ENCODE measurements around the gene AP4S1.

The AP4S1 gene

DNA sequence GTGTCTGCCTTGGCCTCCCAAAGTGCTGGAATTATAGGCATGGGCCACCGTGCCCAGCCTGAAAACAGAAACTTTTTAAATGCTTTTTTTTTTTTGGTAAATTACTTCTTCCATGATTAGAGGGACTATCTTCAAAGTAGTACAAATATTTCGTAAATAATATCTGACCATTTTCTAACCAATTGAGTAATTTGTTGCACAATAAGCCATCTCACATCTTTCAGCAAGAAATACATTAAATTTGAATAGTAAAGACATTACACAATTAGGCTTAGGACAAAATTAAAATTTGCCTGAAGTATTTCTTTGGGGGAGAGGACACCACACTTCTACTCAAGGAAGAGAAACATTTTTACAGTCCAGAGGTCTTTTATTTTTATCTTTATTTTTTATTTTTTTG, 85.4 kb downstream of the AP4S1 start:
- no peak overlapping the region for H3K27ac ChIP-seq (ENCODE audit: low read length)
- WGBS (ENCODE audit: insufficient coverage, insufficient read length) = no CpG with 5 or more reads among the region's 2 CpGs
- no peaks in the 10 kb centered on the region for H3K9me3 ChIP-seq (ENCODE audit: control insufficient read depth, insufficient read depth, low read length)
- no peak overlapping the region for H3K4me3 ChIP-seq (ENCODE audit: low read length)
- no peak for DNase-seq (ENCODE audit: low read depth, low spot score)
- no peaks in the 10 kb centered on the region for H3K27me3 ChIP-seq (ENCODE audit: control insufficient read depth, insufficient read depth, low read length)
- H3K4me1 ChIP-seq (ENCODE audit: control insufficient read depth, insufficient read depth, low read length) = no peaks in the 10 kb centered on the region
- peaks cover 7% of the 10 kb centered on the region; the same call in 1 of the 2 replicates for H3K36me3 ChIP-seq (ENCODE audit: control insufficient read depth, insufficient read depth, low read length)

DNA sequence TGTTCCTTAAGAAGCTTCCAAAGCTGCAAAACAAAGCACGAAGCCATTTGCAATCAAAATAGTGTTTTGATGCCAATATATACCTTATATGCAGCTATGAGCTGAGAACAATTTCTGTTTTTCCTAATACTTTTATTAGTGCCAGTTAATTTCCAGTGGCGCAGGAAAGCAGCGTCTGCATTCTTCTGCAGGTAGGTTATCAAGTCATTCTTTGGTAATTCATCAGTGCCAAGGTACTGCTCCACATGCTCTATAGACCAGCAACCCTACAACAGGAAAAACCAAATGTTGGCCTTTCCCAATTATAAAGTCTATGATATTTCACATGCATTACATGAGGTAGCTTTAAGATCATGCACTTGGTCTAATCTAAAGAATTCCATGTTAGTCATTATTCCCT, 88.3 kb downstream of the AP4S1 start:
- peaks cover 9% of the 10 kb centered on the region; the same call in 1 of the 2 replicates for H3K36me3 ChIP-seq (ENCODE audit: control insufficient read depth, insufficient read depth, low read length)
- H3K9me3 ChIP-seq (ENCODE audit: control insufficient read depth, insufficient read depth, low read length) = no peaks in the 10 kb centered on the region
- no peaks in the 10 kb centered on the region for H3K27me3 ChIP-seq (ENCODE audit: control insufficient read depth, insufficient read depth, low read length)
- H3K4me3 ChIP-seq (ENCODE audit: low read length) = no peak overlapping the region
- no CpG with 5 or more reads among the region's 3 CpGs for WGBS (ENCODE audit: insufficient coverage, insufficient read length)
- DNase-seq (ENCODE audit: low read depth, low spot score) = no peak
- H3K4me1 ChIP-seq (ENCODE audit: control insufficient read depth, insufficient read depth, low read length) = no peaks in the 10 kb centered on the region
- H3K27ac ChIP-seq (ENCODE audit: low read length) = no peak overlapping the region

DNA sequence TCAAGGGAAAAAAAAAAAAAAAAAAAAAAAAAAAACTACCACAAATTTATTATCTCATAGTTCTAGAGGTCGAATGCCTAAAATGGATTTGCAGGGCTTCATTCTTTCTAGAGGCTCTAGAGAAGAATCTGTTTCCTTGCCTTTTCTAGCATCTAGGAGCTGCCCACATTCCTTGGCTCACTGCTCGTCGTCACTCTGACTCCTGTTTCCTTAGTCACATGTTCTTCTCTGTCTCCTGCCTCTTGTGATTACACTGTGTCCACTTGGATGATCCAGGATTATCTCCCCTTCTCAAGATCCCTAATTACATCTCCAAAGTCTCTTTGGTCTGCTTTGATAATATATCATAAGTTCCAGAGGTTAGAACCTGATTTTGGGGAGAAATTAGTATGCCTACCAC, 93.4 kb downstream of the AP4S1 start:
- Histone ChIP-seq H3K4me3 (ENCODE audit: low read length) (no peak overlapping the region), H3K4me1 (ENCODE audit: control insufficient read depth, insufficient read depth, low read length) (no peaks in the 10 kb centered on the region; the same call in 1 of the 2 replicates), H3K9me3 (ENCODE audit: control insufficient read depth, insufficient read depth, low read length) (no peaks in the 10 kb centered on the region), H3K36me3 (ENCODE audit: control insufficient read depth, insufficient read depth, low read length) (peaks cover 8% of the 10 kb centered on the region; the same call in 1 of the 2 replicates), H3K27me3 (ENCODE audit: control insufficient read depth, insufficient read depth, low read length) (no peaks in the 10 kb centered on the region), H3K27ac (ENCODE audit: low read length) (no peak overlapping the region)
- WGBS (ENCODE audit: insufficient coverage, insufficient read length) = no CpG with 5 or more reads among the region's 3 CpGs
- no peak for DNase-seq (ENCODE audit: low read depth, low spot score)

DNA sequence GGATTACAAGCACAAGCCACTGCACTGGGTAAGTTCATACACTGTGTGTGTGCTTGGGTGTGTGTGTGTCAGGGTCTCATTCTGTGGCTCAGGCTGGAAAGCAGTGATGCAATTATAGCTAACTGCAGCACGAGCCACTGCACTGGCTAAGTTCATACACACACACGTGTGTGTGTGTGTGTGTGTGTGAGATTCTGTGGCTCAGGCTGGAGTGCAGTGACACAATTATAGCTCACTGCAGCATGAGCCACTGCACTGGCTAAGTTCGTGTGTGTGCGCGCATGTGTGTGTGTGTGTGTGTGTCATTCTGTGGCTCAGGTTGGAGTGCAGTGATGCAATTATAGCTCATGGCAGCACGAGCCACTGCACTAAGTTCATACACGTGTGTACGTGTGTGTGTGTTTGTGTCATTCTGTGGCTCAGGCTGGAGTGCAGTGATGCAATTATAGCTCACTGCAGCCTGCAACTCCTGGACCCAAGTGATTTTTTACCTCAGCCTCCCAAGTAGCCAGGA, 96.7 kb downstream of the AP4S1 start:
- Histone ChIP-seq H3K4me1 (ENCODE audit: control insufficient read depth, insufficient read depth, low read length) (no peaks in the 10 kb centered on the region; the same call in 1 of the 2 replicates), H3K36me3 (ENCODE audit: control insufficient read depth, insufficient read depth, low read length) (peaks cover 4% of the 10 kb centered on the region; the same call in 1 of the 2 replicates), H3K4me3 (ENCODE audit: low read length) (no peak overlapping the region), H3K9me3 (ENCODE audit: control insufficient read depth, insufficient read depth, low read length) (no peaks in the 10 kb centered on the region), H3K27me3 (ENCODE audit: control insufficient read depth, insufficient read depth, low read length) (no peaks in the 10 kb centered on the region), H3K27ac (ENCODE audit: low read length) (no peak overlapping the region)
- DNase-seq (ENCODE audit: low read depth, low spot score) = no peak
- no CpG with 5 or more reads among the region's 8 CpGs for WGBS (ENCODE audit: insufficient coverage, insufficient read length)

DNA sequence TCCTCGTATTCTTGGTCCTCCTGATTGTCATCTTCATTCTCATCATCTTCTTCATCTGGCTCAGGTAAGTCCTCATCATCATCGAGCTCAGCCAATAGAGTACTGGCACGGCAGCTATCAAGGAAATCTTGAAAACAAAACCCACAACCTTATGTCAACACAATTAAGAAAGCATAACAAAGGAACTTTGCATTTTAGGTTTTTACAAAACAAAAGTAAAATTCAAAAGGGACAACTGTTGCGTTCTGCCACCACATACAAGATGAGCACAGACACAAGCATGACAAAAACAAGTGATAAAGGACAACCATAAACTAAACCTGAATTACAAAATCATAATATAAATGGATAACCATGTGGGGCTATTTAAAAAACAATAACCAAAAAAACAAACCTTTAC, 97.5 kb downstream of the AP4S1 start:
- Histone ChIP-seq H3K9me3 (ENCODE audit: control insufficient read depth, insufficient read depth, low read length) (no peaks in the 10 kb centered on the region), H3K36me3 (ENCODE audit: control insufficient read depth, insufficient read depth, low read length) (peaks cover 7% of the 10 kb centered on the region; the same call in 1 of the 2 replicates), H3K27ac (ENCODE audit: low read length) (no peak overlapping the region), H3K4me1 (ENCODE audit: control insufficient read depth, insufficient read depth, low read length) (no peaks in the 10 kb centered on the region; the same call in 1 of the 2 replicates), H3K27me3 (ENCODE audit: control insufficient read depth, insufficient read depth, low read length) (no peaks in the 10 kb centered on the region), H3K4me3 (ENCODE audit: low read length) (no peak overlapping the region)
- DNase-seq (ENCODE audit: low read depth, low spot score) = no peak
- WGBS (ENCODE audit: insufficient coverage, insufficient read length) = no CpG with 5 or more reads among the region's 4 CpGs

DNA sequence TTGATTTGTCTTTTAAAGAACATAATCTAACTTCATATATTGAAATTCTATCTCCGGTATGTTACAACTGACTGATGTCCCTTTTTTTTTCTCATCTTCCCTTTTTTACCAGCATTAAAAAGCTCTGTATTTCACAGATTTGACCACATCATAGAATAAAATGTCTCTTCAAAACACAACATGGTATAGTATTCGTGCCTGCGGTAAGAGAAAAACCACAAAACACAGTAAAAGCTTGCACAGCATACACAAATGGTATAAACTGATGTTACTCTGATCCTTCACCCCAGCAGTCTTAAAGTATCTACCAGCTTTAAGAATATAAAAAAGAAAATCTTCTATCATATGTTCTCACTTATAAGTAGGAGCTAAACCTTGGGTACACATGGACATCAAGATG, 98.7 kb downstream of the AP4S1 start:
- DNase-seq (ENCODE audit: low read depth, low spot score) = no peak
- WGBS (ENCODE audit: insufficient coverage, insufficient read length) = no CpG with 5 or more reads among the region's 3 CpGs
- no peak overlapping the region for H3K4me3 ChIP-seq (ENCODE audit: low read length)
- no peaks in the 10 kb centered on the region; the same call in 1 of the 2 replicates for H3K4me1 ChIP-seq (ENCODE audit: control insufficient read depth, insufficient read depth, low read length)
- H3K36me3 ChIP-seq (ENCODE audit: control insufficient read depth, insufficient read depth, low read length) = peaks cover 7% of the 10 kb centered on the region; the same call in 1 of the 2 replicates
- H3K27me3 ChIP-seq (ENCODE audit: control insufficient read depth, insufficient read depth, low read length) = no peaks in the 10 kb centered on the region
- no peak overlapping the region for H3K27ac ChIP-seq (ENCODE audit: low read length)
- no peaks in the 10 kb centered on the region for H3K9me3 ChIP-seq (ENCODE audit: control insufficient read depth, insufficient read depth, low read length)

DNA sequence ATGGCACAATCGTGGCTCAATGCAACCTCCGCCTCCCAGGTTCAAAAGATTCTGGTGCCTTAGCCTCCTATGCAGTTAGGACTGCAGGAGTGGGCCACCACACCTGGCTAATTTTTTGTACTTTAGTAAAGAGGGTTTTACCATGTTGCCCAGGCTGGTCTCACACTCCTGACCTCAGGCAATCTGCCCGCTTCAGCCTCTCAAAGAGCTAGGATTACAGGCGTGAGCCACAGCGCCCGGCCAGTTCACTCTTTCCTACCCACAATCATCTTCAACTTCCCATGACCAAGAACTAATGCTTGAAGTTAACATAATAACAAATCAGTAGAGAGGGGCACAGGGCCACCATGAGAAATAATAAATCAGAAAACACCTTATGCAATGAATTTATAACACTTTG, 99.8 kb downstream of the AP4S1 start:
- Histone ChIP-seq H3K9me3 (ENCODE audit: control insufficient read depth, insufficient read depth, low read length) (no peaks in the 10 kb centered on the region), H3K4me3 (ENCODE audit: low read length) (no peak overlapping the region), H3K27ac (ENCODE audit: low read length) (no peak overlapping the region), H3K4me1 (ENCODE audit: control insufficient read depth, insufficient read depth, low read length) (no peaks in the 10 kb centered on the region; the same call in 1 of the 2 replicates), H3K36me3 (ENCODE audit: control insufficient read depth, insufficient read depth, low read length) (peaks cover 7% of the 10 kb centered on the region; the same call in 1 of the 2 replicates), H3K27me3 (ENCODE audit: control insufficient read depth, insufficient read depth, low read length) (no peaks in the 10 kb centered on the region)
- WGBS (ENCODE audit: insufficient coverage, insufficient read length) = no CpG with 5 or more reads among the region's 6 CpGs
- no peak for DNase-seq (ENCODE audit: low read depth, low spot score)

DNA sequence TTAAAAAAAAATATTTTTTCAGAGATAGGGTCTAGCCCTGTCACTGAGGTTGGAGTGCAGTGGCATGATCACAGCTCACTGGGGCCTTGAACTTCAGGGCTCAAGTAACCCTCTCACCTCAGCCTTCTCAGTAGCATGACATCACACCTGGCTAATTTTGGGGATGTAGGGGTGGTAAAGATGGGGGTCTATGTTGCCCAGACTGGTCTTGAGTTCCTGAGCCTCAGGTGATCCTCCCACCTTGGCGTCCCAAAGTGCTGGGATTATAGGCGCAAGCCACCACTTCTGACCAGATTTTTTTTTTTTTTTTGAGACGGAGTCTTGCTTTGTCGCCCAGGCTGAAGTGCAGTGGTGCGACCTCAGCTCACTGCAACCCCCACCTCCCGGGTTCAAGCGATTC, 101.2 kb downstream of the AP4S1 start:
- DNase-seq (ENCODE audit: low read depth, low spot score) = no peak
- no peak overlapping the region for H3K27ac ChIP-seq (ENCODE audit: low read length)
- H3K4me3 ChIP-seq (ENCODE audit: low read length) = no peak overlapping the region
- H3K36me3 ChIP-seq (ENCODE audit: control insufficient read depth, insufficient read depth, low read length) = peaks cover 7% of the 10 kb centered on the region; the same call in 1 of the 2 replicates
- no CpG with 5 or more reads among the region's 7 CpGs for WGBS (ENCODE audit: insufficient coverage, insufficient read length)
- no peaks in the 10 kb centered on the region for H3K9me3 ChIP-seq (ENCODE audit: control insufficient read depth, insufficient read depth, low read length)
- H3K27me3 ChIP-seq (ENCODE audit: control insufficient read depth, insufficient read depth, low read length) = no peaks in the 10 kb centered on the region
- no peaks in the 10 kb centered on the region; the same call in 1 of the 2 replicates for H3K4me1 ChIP-seq (ENCODE audit: control insufficient read depth, insufficient read depth, low read length)

DNA sequence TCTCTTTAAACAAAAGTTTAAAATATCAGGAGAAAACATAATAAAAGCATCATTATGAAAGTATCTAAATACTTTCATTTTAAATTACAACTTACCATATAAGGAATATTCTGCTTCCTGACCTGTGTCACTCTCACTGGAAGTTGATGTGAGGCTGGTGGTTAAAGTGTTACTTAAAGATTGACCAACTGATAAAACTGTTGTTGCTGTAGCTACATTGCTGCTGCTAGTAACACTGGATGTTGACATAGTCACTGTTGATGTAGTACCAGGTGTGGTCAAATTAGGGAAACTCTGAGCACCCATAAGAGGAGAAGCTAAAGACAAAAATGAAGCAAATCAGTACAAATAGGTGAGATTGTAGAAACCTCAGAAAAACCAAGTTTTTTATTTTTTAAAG, 102.2 kb downstream of the AP4S1 start:
- Histone ChIP-seq H3K4me3 (ENCODE audit: low read length) (no peak overlapping the region), H3K27me3 (ENCODE audit: control insufficient read depth, insufficient read depth, low read length) (no peaks in the 10 kb centered on the region), H3K9me3 (ENCODE audit: control insufficient read depth, insufficient read depth, low read length) (no peaks in the 10 kb centered on the region), H3K27ac (ENCODE audit: low read length) (no peak overlapping the region), H3K36me3 (ENCODE audit: control insufficient read depth, insufficient read depth, low read length) (peaks cover 3% of the 10 kb centered on the region; the same call in 1 of the 2 replicates), H3K4me1 (ENCODE audit: control insufficient read depth, insufficient read depth, low read length) (no peaks in the 10 kb centered on the region; the same call in 1 of the 2 replicates)
- DNase-seq (ENCODE audit: low read depth, low spot score) = no peak

DNA sequence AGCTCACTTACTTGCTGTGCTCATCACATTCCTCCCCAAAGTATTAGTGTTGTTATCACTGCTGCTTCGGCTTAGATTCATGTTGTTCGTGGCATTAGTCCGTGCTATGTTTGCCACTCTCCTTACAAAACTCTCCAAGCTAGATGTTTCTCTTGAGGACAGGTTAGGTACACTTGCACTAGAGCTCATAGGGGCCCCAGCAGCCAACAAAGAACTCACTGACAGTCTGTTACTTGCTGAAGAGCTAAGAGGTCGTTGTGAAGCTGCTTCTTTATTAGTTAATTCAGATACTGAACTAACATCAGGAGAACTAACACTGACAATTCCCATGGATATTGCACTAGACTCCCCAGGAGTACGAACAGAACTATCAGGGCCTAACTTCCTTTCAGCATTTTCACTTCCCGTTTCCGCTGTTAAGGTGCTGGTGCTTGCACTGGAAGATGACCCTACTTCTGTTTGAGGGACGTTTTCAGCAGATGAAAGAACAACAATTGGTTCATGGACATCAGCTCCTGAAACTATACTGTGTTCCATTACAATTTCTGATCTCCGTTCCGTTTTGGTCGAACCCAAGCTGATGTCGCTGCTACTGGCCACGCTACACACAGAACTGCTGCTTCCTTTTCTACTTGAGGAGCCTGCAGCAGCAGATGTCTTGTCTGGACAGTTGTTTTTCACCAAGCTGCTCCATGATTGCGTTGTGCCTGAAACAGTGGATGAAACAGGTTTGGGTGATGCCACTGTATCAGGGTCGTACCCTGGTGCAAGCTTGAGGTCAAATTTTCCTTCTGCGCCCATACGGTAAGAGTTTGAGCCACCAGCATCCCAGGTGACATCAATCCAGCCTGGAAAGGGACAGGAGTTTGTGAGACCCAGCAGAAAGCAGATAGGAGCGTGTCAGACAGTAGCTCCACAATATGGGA, 103.4 kb downstream of the AP4S1 start:
- Histone ChIP-seq H3K27ac (ENCODE audit: low read length) (no peak overlapping the region), H3K4me1 (ENCODE audit: control insufficient read depth, insufficient read depth, low read length) (no peaks in the 10 kb centered on the region; the same call in 1 of the 2 replicates), H3K36me3 (ENCODE audit: control insufficient read depth, insufficient read depth, low read length) (peaks cover 6% of the 10 kb centered on the region; the same call in 1 of the 2 replicates), H3K4me3 (ENCODE audit: low read length) (no peak overlapping the region), H3K9me3 (ENCODE audit: control insufficient read depth, insufficient read depth, low read length) (no peaks in the 10 kb centered on the region), H3K27me3 (ENCODE audit: control insufficient read depth, insufficient read depth, low read length) (no peaks in the 10 kb centered on the region)
- WGBS (ENCODE audit: insufficient coverage, insufficient read length) = no CpG with 5 or more reads among the region's 18 CpGs
- DNase-seq (ENCODE audit: low read depth, low spot score) = no peak

Data from iPS DF 6.9 (cell line).